OCI-LY1 (cell line): ENCODE results near the gene PPFIA1.

ENCODE experiments used
- EZH2 ChIP-seq: fragments of 200-600 bp; sonication (generic), shearing (Covaris generic); IDR thresholded peaks from 2 replicates; pipeline ENCODE4 v1.8.0; 2017; ENCODE audit warnings: borderline replicate concordance, mixed run types, mild to moderate bottlenecking, antibody characterized with exemption, low read length, moderate library complexity, mixed read lengths
- TF ChIP-seq, protein P1 (sequence below): fragments of 200-600 bp; sonication (generic), shearing (Covaris generic); IDR thresholded peaks from 2 replicates; pipeline ENCODE4 v1.5.1; 2017; ENCODE audit warnings: mild to moderate bottlenecking, antibody characterized with exemption, low read length, moderate library complexity, mixed read lengths

DNA sequence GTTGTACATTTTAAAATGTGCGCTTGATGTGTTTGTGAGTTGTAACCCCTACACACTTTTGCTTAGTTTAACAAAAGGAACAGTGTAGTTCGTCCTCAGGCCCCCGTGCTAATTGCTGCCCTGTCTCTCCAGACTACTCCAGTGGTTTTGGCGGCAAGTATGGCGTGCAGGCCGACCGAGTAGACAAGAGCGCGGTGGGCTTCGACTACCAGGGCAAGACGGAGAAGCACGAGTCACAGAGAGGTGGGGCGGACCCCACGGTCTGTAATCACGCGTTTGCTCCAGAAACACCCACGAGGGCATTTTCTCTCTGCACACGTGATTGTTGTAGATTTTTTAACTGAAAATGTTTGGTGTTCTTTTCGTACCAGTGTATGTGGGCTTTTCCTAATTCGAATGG, 146.4 kb downstream of the PPFIA1 start:
- no peak for TF ChIP-seq EZH2
- TF ChIP-seq, protein P1, sequence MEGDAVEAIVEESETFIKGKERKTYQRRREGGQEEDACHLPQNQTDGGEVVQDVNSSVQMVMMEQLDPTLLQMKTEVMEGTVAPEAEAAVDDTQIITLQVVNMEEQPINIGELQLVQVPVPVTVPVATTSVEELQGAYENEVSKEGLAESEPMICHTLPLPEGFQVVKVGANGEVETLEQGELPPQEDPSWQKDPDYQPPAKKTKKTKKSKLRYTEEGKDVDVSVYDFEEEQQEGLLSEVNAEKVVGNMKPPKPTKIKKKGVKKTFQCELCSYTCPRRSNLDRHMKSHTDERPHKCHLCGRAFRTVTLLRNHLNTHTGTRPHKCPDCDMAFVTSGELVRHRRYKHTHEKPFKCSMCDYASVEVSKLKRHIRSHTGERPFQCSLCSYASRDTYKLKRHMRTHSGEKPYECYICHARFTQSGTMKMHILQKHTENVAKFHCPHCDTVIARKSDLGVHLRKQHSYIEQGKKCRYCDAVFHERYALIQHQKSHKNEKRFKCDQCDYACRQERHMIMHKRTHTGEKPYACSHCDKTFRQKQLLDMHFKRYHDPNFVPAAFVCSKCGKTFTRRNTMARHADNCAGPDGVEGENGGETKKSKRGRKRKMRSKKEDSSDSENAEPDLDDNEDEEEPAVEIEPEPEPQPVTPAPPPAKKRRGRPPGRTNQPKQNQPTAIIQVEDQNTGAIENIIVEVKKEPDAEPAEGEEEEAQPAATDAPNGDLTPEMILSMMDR: no peak
